ENCODE data around the gene CCM2. TPM values are rescaled to one million over a fixed set of nuclear protein-coding genes. Genes with fewer than 3 reads are reported as not detected.
"Not testable (repeated sequence)": the region's sequence is repeated elsewhere in the genome, so short reads cannot be mapped to it uniquely, and the experiment has no call there.

CCM2 gene
- total RNA-seq, 1 donor from 2014 or later = 52.2 TPM

DNA sequence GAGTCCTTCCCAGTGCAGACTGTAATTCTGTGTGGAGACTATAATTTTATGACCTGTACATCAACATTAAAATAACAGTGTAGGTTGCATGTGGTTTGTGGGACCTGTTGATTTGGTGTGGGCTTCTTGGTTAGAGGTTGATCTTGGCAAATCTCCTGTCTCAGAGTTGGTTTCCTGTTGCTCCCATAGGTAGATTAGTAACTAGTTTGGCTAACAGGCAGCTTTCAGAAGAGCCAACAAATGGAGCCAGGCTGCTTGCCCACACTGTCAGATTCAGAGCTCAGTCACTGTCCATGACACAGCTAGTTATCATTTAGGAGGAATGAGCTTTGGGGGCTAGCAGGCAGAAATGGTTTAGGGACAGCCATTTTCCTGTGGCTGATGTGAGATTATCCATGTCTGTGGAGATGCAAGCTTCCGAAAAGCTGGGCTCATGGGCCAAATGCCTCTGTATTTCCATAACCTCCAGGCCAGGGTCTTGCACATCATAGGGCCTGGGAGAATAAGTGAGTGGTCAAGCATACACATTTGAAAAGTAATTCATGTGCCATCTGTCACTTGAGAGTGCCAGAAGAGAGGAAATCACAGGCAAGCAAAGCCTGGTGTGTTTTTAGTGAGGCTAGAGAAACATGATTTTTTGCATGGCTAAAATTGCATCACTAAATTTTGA is 33.4 kb downstream of the CCM2 start:
- DNase-seq (ENCODE audit: low read depth) = peak; percentile 65

DNA sequence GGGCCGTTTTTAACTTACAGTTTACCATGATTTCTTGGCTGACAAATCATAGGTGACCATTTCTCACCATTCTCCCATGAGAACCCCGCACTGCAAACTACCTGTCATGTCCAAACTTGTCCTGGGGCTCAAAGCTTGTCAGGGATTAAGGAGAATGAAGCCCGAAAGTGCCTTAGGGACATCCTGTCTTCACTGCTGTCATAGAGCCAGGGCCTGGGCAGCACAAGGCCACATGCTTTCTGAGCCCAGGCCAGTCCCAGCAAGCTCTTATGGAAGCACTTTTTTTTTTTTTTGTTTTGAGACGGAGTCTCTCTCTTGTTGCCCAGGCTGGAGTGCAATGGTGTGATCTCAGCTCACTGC is 33.9 kb downstream of the CCM2 start:
- no peak for DNase-seq (ENCODE audit: low read depth)

DNA sequence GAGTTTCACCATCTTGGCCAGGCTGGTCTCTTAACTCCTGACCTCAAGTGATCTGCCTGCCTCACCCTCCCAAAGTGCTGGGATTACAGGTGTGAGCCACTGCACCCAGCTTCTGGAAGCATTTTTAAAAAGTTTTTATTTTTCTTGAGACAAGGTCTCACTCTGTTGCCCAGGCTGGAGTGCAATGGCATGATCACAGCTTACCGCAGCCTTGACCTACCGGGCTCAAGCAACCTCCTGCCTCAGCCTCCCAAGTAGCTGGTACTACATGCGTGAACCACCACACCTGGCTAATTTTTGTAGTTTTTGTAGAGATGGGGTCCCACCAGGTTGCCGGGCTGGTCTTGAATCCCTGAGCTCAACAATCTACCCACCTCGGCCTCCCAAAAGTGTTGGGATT is 34.7 kb downstream of the CCM2 start:
- not testable (repeated sequence) for DNase-seq (ENCODE audit: low read depth)

DNA sequence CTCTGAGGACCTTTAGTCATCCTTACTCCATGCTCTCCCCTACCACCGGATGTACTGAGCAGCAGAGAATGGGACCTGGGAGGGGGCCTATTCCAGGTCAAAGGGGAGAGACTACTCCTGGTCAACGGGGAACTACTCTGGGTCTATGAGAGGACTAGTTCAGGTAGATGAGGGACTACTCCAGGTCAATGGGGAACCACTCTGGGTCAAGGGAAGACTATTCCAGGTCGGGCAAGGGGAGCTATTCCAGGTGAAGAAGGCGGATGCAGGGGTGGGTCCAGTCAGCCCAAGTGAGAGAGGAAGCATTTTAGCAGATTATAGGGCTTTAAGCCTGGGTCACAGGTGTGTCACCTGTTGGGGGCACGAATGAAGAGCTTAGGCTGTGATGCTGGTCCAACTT is 35.4 kb downstream of the CCM2 start:
- DNase-seq (ENCODE audit: low read depth) = no peak

DNA sequence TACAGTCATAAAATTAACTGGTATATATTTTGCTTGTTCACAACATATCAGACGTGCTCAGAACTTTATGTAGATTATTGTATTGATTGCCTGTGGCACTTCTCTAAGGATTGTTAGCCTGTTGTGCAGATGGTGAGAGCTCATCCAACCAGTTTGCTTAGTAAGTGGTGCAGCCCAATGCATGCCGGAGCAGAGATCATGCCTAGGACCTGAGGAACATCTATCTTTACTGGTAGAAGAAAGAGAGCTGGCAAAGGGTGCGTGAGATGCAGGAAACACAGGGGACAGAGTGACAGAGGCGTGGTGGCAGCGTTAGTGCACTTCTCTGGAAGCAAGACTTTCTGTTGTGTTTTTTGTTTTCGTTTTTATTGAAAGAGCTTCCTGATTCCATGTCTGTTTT is 35.9 kb downstream of the CCM2 start:
- DNase-seq (ENCODE audit: low read depth) = no peak

DNA sequence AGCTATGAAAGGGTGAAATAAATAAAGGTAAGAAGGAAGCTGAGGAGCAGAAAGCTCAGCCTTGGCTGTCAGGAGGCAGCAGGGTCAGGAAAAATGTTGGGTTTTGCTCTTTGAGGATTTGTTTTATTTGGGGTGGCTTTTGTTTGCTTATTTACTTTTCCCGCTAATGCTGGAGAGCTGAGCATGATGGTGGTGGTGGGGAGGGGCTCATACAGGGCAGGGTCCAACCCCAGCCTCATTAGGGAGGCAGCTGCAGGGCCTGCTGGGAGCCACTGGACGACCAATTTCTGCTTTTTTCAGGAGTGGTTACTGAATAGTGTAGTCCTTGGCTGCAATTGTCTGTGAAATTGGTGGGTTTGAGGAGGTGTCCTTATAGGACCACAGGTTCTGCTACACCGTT is 36.3 kb downstream of the CCM2 start:
- DNase-seq (ENCODE audit: low read depth) = no peak

DNA sequence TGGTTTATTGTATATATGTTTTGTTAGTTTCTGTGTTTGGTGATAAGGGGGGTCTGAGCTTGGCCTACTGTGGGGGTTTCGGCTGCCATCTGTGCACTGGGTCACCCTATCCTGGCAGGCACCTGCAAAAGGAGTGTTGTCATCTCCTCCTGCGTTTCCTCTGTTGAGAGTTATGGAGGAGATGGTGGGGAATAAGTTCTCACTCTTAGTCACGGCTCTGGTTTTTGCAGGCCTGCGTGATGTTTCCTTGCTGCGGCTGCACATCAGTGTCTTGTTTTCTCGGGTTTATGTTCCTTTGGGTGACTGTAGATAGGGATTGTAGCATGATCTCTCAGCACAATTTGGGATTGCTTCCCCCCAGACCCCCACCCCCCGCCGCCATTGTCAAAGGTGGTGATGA is 36.8 kb downstream of the CCM2 start:
- DNase-seq (ENCODE audit: low read depth) = no peak

DNA sequence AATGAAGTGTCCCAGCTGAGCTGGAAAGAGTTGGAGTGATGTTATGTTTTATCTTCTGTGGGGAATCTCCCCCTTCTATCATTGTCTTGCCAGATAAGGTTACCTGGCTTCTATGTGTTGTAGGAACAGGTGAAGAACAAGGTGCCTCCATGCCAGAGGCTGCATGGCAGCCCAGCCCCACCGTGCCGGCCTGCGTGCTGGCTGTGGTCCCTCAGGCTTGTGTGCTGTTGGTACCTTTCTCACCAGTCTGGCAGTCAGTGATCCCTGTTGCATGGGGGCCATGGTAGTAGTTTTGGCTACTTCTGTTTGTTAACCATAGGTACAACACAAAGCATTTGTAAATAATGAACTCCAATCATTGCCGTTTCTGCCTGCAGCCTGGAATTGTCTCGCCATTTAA is 37.9 kb downstream of the CCM2 start:
- DNase-seq (ENCODE audit: low read depth) = no peak

DNA sequence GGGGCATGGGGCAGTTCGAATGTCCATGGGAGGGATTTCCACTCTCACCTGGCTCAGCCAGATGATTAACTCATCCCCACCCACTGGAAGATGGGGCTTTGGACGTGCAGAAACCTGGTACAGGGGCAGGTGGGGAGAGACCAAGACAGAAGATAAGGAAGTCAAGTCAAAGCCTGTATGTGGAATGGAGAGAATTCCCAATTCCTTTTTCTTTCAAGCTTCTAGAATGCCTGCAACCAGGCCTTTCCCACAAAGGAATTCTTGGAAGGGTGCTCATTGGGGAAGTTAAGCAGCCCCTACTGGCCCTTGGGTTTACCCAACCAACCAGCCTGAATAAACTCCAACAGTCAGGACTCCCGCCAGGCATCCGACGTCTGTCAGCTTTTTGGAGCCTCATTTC is 39.1 kb downstream of the CCM2 start:
- no peak for DNase-seq (ENCODE audit: low read depth)

DNA sequence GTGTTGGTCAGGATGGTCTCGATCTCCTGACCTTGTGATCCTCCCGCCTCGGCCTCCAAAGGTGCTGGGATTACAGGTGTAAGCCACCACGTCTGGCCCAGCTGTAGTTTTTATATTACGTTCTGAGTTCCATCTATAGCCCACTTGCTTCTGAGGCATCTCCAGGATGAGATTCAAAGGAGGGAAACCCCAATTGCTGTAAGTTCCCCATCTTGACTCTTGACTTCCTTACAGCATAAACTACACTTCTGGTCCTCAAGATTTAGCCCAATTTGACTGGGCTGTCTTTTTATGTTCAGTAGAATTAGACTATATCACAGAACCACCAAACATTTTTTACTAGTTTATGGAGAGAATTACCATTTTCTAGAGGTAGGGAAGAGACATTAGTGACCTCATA is 44.3 kb downstream of the CCM2 start:
- no peak for DNase-seq (ENCODE audit: low read depth)

DNA sequence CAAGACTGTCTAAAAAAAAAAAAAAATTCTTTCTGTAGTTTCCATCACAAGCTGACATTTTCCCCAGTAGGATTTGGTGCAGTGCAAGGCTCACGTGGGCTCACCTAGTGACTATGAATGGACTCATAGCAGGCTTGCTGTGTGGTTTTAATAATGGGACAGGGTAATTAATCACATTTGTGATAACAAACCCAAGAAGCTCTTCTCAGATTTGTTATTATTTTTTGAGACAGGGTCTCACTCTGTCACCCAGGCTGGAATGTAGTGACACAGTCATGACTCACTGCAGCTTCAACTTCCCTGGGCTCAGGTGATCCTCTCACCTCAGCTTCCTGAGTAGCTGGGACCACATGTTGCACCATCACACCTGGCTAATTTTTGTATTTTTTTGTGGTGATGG is 48.7 kb downstream of the CCM2 start:
- peak; percentile 14 for DNase-seq (ENCODE audit: low read depth)

DNA sequence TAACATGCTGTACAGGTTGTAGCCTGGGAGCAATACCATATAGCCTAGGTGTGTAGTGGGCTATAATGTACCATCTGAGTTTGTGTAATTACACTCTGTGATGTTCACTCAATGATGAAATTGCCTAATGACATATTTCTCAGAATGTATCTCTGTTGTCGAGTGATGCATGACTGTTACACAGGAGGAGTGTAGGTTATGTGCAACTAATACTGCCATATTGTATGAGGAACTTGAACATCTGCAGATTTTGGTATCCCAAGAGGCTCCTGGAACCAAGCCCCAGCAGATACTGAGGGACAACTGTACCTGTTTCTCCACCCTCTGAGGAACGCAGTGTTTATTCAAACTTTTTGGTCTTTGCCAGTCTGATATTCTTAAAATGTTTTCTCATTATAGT is 50.2 kb downstream of the CCM2 start:
- no peak for DNase-seq (ENCODE audit: low read depth)

DNA sequence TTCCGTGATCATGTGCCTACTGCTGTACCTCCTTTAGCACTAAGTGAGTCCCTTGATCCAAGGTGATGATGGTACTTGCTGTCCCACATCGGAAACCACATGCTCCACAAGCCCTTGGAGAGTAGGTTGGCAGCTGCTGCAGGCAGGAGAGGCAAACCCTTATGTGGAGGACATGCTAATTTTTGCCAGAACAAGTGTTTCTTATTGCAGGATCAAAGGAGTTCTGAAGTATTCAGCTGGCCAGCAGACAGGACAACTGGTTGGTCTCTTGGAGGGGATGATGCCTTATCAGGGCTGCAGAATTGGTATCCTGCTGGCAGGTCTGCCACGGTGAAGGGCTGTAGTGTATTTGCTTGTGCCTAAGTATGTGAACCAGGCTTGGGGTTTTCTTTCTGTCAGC is 52.0 kb downstream of the CCM2 start:
- DNase-seq (ENCODE audit: low read depth) = no peak

DNA sequence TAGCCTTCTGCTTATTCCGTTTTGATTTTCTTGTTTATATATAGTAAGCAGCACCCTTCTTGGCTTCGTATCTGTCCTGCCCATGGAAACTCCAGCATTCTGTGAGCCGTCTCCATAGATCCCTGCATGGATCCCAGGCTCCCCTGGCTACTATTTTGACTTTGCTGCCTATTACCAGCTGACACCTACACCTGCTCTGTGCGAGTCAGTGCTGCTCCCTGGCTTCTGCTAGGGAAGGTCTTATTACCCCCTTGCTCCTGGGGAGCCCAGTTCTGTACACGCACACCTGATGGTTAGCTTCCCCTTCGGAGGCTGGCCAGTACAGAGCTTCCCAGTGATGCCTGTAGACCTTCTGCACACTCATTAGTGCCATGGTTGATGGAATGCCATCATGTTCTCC is 53.4 kb downstream of the CCM2 start:
- no peak for DNase-seq (ENCODE audit: low read depth)

DNA sequence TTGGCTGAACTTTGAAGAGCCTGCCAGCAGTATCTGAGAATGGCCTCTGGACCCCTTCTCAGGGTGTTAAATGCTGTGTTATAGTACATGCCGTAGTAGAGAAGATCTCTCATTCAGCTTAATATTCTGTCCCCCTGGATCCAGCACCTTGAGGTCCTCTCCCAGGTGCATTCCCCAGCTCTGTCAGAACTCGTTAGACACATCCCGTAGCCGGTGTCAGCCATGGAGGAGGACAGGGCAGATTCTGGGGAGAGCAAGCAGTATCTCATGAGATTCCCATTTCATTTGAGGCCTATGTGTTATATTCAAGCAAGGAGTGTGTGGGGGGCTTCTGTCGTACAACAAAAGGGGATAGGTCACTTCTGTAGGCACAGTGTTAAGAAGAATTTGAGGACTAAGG is 53.9 kb downstream of the CCM2 start:
- DNase-seq (ENCODE audit: low read depth) = no peak

DNA sequence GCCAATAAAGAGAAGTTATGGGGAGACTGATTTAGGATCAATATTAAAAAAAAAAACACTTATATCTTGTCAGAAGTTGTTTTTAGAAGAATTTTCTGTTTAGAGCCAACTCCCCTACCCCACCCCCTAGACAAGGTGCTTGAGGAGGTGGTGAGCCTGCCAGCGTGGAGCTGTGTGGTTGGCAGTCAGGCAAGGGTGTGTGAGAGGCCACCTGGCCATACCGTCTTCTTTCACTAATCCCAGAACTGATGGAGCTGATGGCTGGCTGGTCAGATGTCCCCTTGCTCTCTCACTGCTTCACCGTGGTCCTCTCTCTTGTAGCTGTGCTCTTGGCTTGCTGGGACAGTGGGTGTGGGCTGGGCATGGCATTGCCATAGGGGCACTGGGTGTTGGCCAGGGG is 54.4 kb downstream of the CCM2 start:
- DNase-seq (ENCODE audit: low read depth) = no peak

DNA sequence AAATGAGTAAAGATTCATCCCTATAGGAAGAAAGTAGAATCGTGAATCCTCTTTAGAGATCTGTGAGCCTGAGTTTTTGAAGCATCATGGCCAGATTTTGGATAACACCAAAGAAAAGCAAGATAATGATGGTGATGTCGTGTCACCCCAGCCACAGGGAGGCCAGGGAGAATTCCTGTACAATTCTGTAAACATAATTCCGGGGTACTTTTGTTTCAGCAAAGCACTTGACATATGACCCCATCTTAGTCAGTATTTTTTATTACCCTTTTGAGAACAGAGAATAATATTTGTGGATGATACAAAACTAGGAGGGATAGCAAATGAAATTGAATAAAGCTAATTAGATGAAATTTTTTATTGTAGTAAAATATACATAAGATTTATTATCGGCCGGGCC is 55.0 kb downstream of the CCM2 start:
- DNase-seq (ENCODE audit: low read depth) = no peak

DNA sequence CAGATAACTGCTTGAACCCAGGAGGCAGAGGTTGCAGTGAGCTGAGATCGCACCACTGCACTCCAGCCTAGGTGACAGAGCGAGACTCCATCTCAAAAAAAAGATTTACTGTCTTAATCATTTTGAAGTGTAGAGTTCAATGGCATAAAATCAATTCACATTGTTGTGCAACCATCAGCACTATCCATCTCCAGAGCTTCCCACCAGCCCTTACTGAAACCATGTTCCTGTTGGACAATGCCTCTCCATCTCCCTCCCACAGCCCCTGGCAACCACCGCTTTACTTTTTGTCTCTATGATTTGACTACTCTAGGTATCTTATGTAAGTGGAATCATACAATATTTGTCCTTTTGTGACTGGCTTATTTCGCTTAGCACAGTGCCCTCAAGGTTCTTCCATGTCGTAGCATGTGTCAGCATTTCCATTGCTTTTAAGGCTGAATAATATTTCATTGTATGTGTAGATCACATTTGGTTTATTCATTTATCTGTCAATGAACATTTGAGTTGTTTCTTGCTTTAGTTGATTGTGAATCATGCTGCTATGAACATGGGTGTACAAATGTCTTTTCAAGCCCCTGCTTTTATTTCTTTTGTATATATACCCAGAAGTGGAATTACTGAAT is 55.7 kb downstream of the CCM2 start:
- DNase-seq (ENCODE audit: low read depth) = no peak

DNA sequence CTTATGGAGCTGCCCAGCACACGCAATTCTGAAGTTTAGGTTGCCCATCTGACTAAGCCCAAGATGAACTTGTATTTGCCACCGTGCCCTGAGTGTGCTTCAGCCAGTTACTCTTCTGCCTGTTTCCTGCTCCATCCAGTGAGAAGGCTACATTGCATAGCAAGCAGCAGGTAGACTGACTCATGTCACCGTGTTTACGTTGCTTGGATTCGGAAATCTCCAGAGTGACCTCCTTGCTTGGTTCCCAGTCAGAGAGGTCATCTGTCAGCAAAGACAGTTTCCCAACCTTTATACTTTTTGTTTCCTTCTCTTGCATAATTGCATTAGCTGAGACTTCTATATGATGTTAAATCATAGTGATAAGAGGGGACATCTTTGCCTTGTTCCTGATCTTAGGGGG is 57.9 kb downstream of the CCM2 start:
- peak; percentile 7 for DNase-seq (ENCODE audit: low read depth)

DNA sequence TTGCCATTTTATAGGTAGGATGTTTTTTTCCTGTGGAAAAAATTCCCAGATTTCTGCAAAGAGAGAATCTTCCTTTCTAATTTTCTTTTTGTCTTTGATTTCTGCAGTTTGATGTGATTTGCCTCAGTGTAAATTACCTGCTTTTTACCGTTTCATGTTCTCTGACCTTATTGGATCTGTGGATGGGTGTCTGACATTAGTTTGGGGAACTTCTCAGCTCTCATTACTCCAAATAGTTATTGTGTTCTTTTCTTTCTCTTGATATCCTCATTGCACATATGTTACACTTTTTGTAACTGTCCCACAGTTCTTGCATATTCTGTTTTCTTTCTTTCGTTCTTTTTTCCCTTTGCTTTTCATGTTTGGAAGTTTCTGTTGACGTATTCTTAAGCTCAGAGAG is 60.3 kb downstream of the CCM2 start:
- no peak for DNase-seq (ENCODE audit: low read depth)

DNA sequence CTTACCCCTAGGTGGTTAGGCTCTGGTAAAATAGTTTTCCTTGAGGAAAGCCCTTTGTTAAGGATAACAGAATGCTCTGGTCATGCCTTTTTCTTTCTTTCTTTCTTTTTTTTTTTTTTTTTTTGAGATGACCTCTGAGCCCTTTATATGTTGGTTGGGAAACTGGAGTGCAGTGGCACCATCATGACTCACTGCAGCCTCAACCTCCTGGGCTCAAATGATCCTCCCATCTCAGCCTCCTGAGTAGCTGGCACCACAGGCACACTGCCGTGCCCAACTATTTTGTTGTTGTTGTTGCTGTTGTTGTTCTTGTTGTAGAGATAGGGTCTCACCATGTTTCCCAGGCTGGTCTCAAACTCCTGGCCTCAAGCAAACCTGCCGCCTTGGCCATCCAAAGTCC is 61.4 kb downstream of the CCM2 start:
- DNase-seq (ENCODE audit: low read depth) = no peak

DNA sequence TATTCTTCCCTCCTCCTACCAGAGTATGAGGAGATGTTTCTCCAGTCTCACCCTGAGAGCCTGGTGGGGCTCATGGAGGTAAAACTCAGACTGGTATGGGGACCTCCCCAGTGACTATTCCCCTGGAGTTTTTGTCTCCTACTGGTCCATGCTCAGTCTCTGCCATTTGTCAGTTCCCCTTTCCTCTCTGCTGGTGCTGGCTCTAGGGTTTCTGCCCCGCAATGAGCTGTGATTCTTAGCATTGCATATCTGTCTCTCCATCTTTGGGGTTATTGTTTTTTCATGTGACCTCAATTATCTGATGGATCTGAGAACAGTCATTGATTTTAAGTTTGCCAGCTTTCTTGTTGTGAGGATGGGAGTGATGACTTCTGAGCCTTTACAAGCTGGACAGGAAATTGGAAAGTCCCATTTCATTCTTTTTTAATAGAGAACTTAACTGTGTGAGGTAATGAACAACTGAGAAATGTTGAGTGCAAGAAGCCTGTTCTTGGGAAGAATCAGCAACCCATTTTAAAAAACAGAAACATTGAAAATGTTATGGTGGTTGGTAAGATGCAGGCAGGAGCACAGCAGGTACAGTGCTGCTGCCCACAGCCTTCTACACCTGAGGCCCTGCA is 61.9 kb downstream of the CCM2 start:
- no peak for DNase-seq (ENCODE audit: low read depth)

DNA sequence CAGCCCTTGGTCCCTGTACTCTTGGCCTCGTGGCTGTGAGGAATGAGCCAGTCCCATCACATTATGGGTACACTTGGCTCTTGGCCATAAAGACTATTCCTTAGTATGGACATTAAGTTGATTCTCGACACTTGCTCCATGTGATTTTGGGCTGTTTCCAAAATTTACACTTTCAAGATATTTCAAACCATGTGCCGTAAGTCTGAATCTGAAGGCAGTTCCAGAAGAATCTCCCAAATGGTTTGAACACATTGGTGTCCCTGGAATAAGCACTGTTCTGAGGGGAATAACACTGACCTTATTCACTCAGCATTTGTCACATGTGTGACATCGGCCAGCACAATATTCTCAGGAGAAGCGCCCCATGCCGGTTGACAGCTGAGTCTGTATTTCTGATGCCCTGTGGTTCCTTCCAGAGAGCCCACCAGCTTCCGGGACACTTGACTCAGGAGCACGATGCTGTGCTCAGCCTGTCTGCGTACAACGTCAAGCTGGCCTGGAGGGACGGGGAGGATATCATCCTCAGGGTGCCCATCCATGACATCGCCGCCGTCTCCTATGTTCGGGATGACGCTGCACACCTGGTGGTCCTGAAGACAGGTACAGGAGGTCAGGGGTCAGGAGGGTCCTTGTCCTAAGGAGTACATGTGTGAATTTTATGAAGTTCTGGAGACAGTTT is 64.2 kb downstream of the CCM2 start:
- no peak for DNase-seq (ENCODE audit: low read depth)

Measured in renal cortical epithelial cell (primary cell).